HepG2 (cell line): ENCODE data around the gene MAN1B1.

Source experiments
- MYC ChIP-seq: sonication (generic); formaldehyde crosslinking; IDR thresholded peaks from 2 replicates; pipeline ENCODE4 v1.9.0; 2021; ENCODE audit warnings: missing genetic modification reagents, borderline replicate concordance
- TCF7 ChIP-seq: sonication (generic); IDR thresholded peaks from 2 replicates; pipeline ENCODE4 v1.6.1; 2016; ENCODE audit warnings: antibody characterized with exemption, low read depth

DNA sequence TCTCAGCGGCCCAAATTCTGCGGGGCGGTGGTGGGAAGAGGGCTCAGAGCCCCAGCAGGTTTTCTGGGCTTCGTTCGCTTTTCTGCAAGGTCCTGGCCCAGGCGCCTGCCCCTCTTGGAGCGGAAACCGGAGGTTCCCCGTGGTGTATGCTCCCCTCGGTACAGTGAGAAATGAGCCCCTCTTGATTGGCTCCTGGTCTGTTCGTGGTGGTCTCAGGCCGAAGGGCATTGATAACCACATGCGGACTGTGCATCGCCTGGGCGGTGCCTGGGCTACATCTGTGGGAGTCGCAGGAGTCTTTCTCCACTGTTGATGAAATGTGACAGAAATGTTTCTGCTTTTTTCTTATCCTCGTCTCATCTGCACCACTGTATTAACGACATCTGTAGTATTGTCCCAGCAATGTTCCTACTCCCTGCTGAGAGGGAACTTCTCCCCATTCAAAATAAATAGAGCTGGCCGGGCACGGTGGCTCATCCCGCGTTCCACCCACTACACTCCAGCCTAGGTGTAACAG lies 682 bp downstream of the MAN1B1 start:
- TF ChIP-seq MYC (no peak), TCF7 (no peak)
